ENCODE results near the gene CALCOCO2.
A peak's percentile ranks its signal among the peaks of the same experiment; 100 is the strongest.

The CALCOCO2 gene

GRCh38 chr17:48809182-48809581 lies 21.7 kb upstream of the CALCOCO2 start:
- Histone ChIP-seq H4K91ac (ENCODE audit: low read depth, low read length, poor library complexity) (no peak overlapping the region), H2AK5ac (ENCODE audit: low read depth, low read length) (no peak overlapping the region), H3K4me3 (ENCODE audit: low read length in 2 of 2) (no peak overlapping the region), H3K36me3 (replicated peaks in 1 of 2; ENCODE audit: control insufficient read depth in 2 of 2, insufficient read depth in 2 of 2, low read length in 2 of 2) (no peaks in the 10 kb centered on the region), H3K4ac (ENCODE audit: low read length) (no peak overlapping the region), H2BK120ac (ENCODE audit: low read depth, low read length) (no peak overlapping the region), H3K23ac (ENCODE audit: low read depth, low read length, poor library complexity) (no peak overlapping the region), H2AFZ (ENCODE audit: low read length) (no peak overlapping the region), H2BK5ac (ENCODE audit: low read length) (no peak overlapping the region), H2BK12ac (ENCODE audit: low read length) (no peak overlapping the region), H3K18ac (ENCODE audit: low read length) (no peak overlapping the region), H3K14ac (ENCODE audit: low read length) (no peak overlapping the region), H2BK15ac (ENCODE audit: low read length) (no peak overlapping the region), H3K9ac (ENCODE audit: low read depth, low read length, poor library complexity) (no peak overlapping the region), H3K9me3 (replicated peaks in 1 of 2; ENCODE audit: control insufficient read depth in 2 of 2, insufficient read depth in 1 of 2, low read depth in 1 of 2, low read length in 2 of 2) (no peaks in the 10 kb centered on the region), H3K79me1 (ENCODE audit: low read depth, low read length) (no peaks in the 10 kb centered on the region), H3K4me1 (ENCODE audit: control insufficient read depth in 2 of 2, insufficient read depth in 1 of 2, low read depth in 1 of 2, low read length in 2 of 2) (no peaks in the 10 kb centered on the region), H3K27me3 (ENCODE audit: control insufficient read depth in 3 of 3, insufficient read depth in 3 of 3, low read depth in 1 of 3, low read length in 3 of 3) (peaks cover 0 to 43% (median 0%) of the 10 kb centered on the region in 3 experiments), H3K4me2 (ENCODE audit: insufficient read depth, low read length, poor library complexity, severe bottlenecking) (no peak overlapping the region), H4K8ac (ENCODE audit: low read depth, low read length) (no peak overlapping the region), H3K27ac (replicated peaks; ENCODE audit: low read length) (no peak overlapping the region)
- no CpG with 5 or more reads among the region's 4 CpGs for WGBS, 2 donors (ENCODE audit: extremely low coverage in 2 of 2, insufficient read length in 2 of 2, insufficient replicate concordance in 1 of 2)
- DNase-seq (ENCODE audit: low spot score): no peak

GRCh38 chr17:48812001-48812400 lies 18.8 kb upstream of the CALCOCO2 start:
- no peak overlapping the region for H2BK120ac ChIP-seq (ENCODE audit: low read depth, low read length)
- no peak overlapping the region for H3K23ac ChIP-seq (ENCODE audit: low read depth, low read length, poor library complexity)
- no peak overlapping the region for H3K9ac ChIP-seq (ENCODE audit: low read depth, low read length, poor library complexity)
- H3K79me1 ChIP-seq (ENCODE audit: low read depth, low read length): no peaks in the 10 kb centered on the region
- H3K4me2 ChIP-seq (ENCODE audit: insufficient read depth, low read length, poor library complexity, severe bottlenecking): no peak overlapping the region
- H2AFZ ChIP-seq (ENCODE audit: low read length): no peak overlapping the region
- no peak overlapping the region for H3K18ac ChIP-seq (ENCODE audit: low read length)
- no peak overlapping the region for H2AK5ac ChIP-seq (ENCODE audit: low read depth, low read length)
- no peak for DNase-seq (ENCODE audit: low spot score)
- H4K91ac ChIP-seq (ENCODE audit: low read depth, low read length, poor library complexity): no peak overlapping the region
- no peak overlapping the region for H3K14ac ChIP-seq (ENCODE audit: low read length)
- H2BK15ac ChIP-seq (ENCODE audit: low read length): no peak overlapping the region
- no peak overlapping the region for H3K4me3 ChIP-seq (ENCODE audit: low read length in 2 of 2)
- H3K4me1 ChIP-seq (ENCODE audit: control insufficient read depth in 2 of 2, insufficient read depth in 1 of 2, low read depth in 1 of 2, low read length in 2 of 2): peaks cover 0 to 3% of the 10 kb centered on the region in 2 donors
- no peak overlapping the region for H2BK12ac ChIP-seq (ENCODE audit: low read length)
- no CpG with 5 or more reads among the region's 3 CpGs for WGBS, 2 donors (ENCODE audit: extremely low coverage in 2 of 2, insufficient read length in 2 of 2, insufficient replicate concordance in 1 of 2)
- H2BK5ac ChIP-seq (ENCODE audit: low read length): no peak overlapping the region
- no peaks in the 10 kb centered on the region for H3K36me3 ChIP-seq (replicated peaks in 1 of 2; ENCODE audit: control insufficient read depth in 2 of 2, insufficient read depth in 2 of 2, low read length in 2 of 2)
- peaks cover 2 to 52% (median 13%) of the 10 kb centered on the region in 3 experiments for H3K27me3 ChIP-seq (ENCODE audit: control insufficient read depth in 3 of 3, insufficient read depth in 3 of 3, low read depth in 1 of 3, low read length in 3 of 3)
- no peak overlapping the region for H4K8ac ChIP-seq (ENCODE audit: low read depth, low read length)
- H3K9me3 ChIP-seq (replicated peaks in 1 of 2; ENCODE audit: control insufficient read depth in 2 of 2, insufficient read depth in 1 of 2, low read depth in 1 of 2, low read length in 2 of 2): no peaks in the 10 kb centered on the region
- H3K27ac ChIP-seq (replicated peaks; ENCODE audit: low read length): no peak overlapping the region
- H3K4ac ChIP-seq (ENCODE audit: low read length): no peak overlapping the region

DNA sequence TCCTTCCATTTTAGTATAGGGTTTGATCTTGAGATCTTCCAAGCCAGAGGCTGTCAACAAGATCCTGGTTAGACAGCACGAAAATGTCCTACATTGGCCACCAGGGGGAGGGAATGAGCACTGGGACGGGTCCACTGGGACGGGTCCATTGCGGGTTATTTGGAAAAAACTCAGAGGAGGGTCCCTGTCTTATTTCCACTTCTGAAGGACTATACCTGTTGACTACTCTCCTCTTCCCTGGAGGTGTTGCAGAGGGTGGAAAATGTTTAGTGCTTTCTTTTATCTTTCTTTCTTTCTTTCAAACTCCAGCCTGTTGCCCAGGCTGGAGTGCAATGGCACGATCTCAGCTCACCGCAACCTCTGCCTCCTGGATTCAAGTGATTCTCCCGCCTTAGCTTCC lies 16.3 kb upstream of the CALCOCO2 start:
- Histone ChIP-seq H3K9me3 (replicated peaks in 1 of 2; ENCODE audit: control insufficient read depth in 2 of 2, insufficient read depth in 1 of 2, low read depth in 1 of 2, low read length in 2 of 2) (no peaks in the 10 kb centered on the region), H2BK120ac (ENCODE audit: low read depth, low read length) (no peak overlapping the region), H3K36me3 (replicated peaks in 1 of 2; ENCODE audit: control insufficient read depth in 2 of 2, insufficient read depth in 2 of 2, low read length in 2 of 2) (no peaks in the 10 kb centered on the region), H3K27ac (replicated peaks; ENCODE audit: low read length) (no peak overlapping the region), H3K4ac (ENCODE audit: low read length) (no peak overlapping the region), H3K4me1 (ENCODE audit: control insufficient read depth in 2 of 2, insufficient read depth in 1 of 2, low read depth in 1 of 2, low read length in 2 of 2) (peaks cover 14 to 16% of the 10 kb centered on the region in 2 donors), H3K4me2 (ENCODE audit: insufficient read depth, low read length, poor library complexity, severe bottlenecking) (no peak overlapping the region), H4K8ac (ENCODE audit: low read depth, low read length) (no peak overlapping the region), H2AFZ (ENCODE audit: low read length) (no peak overlapping the region), H3K18ac (ENCODE audit: low read length) (no peak overlapping the region), H3K14ac (ENCODE audit: low read length) (no peak overlapping the region), H3K4me3 (ENCODE audit: low read length in 2 of 2) (no peak overlapping the region), H2AK5ac (ENCODE audit: low read depth, low read length) (no peak overlapping the region), H3K27me3 (ENCODE audit: control insufficient read depth in 3 of 3, insufficient read depth in 3 of 3, low read depth in 1 of 3, low read length in 3 of 3) (peaks cover 2 to 46% (median 16%) of the 10 kb centered on the region in 3 experiments), H4K91ac (ENCODE audit: low read depth, low read length, poor library complexity) (no peak overlapping the region), H2BK5ac (ENCODE audit: low read length) (no peak overlapping the region), H2BK12ac (ENCODE audit: low read length) (no peak overlapping the region), H3K9ac (ENCODE audit: low read depth, low read length, poor library complexity) (no peak overlapping the region), H3K79me1 (ENCODE audit: low read depth, low read length) (no peaks in the 10 kb centered on the region), H2BK15ac (ENCODE audit: low read length) (no peak overlapping the region), H3K23ac (ENCODE audit: low read depth, low read length, poor library complexity) (no peak overlapping the region)
- no CpG with 5 or more reads among the region's 7 CpGs for WGBS, 2 donors (ENCODE audit: extremely low coverage in 2 of 2, insufficient read length in 2 of 2, insufficient replicate concordance in 1 of 2)
- DNase-seq (ENCODE audit: low spot score): peak; percentile 57

DNA sequence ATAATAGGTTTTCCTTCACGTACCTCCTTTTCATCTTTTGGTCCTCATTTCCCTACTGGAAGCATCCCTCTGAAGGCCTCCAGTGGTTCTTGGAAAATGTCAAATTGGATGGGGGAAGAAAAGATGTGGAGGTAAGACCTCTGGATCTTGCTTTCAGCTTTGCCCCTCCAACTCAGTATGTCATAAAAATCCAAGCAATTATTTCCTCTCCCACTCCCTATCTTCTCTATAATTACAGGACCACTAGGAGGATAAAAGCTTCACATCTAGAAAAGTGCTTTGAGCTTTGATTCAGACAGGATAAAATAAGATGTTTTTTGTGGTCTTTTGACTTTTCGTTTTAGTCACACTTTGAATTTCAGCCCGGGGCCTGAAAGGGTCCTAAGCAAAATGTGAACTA lies 15.5 kb upstream of the CALCOCO2 start:
- Histone ChIP-seq H3K23ac (ENCODE audit: low read depth, low read length, poor library complexity) (no peak overlapping the region), H3K9me3 (replicated peaks in 1 of 2; ENCODE audit: control insufficient read depth in 2 of 2, insufficient read depth in 1 of 2, low read depth in 1 of 2, low read length in 2 of 2) (no peaks in the 10 kb centered on the region), H3K4ac (ENCODE audit: low read length) (no peak overlapping the region), H2AK5ac (ENCODE audit: low read depth, low read length) (no peak overlapping the region), H3K18ac (ENCODE audit: low read length) (no peak overlapping the region), H3K4me2 (ENCODE audit: insufficient read depth, low read length, poor library complexity, severe bottlenecking) (no peak overlapping the region), H3K79me1 (ENCODE audit: low read depth, low read length) (no peaks in the 10 kb centered on the region), H2BK15ac (ENCODE audit: low read length) (no peak overlapping the region), H2AFZ (ENCODE audit: low read length) (no peak overlapping the region), H3K4me1 (ENCODE audit: control insufficient read depth in 2 of 2, insufficient read depth in 1 of 2, low read depth in 1 of 2, low read length in 2 of 2) (peaks cover 14 to 16% of the 10 kb centered on the region in 2 donors), H3K4me3 (ENCODE audit: low read length in 2 of 2) (no peak overlapping the region), H4K91ac (ENCODE audit: low read depth, low read length, poor library complexity) (no peak overlapping the region), H3K9ac (ENCODE audit: low read depth, low read length, poor library complexity) (no peak overlapping the region), H3K27ac (replicated peaks; ENCODE audit: low read length) (no peak overlapping the region), H3K36me3 (replicated peaks in 1 of 2; ENCODE audit: control insufficient read depth in 2 of 2, insufficient read depth in 2 of 2, low read length in 2 of 2) (no peaks in the 10 kb centered on the region), H2BK12ac (ENCODE audit: low read length) (no peak overlapping the region), H2BK5ac (ENCODE audit: low read length) (no peak overlapping the region), H4K8ac (ENCODE audit: low read depth, low read length) (no peak overlapping the region), H2BK120ac (ENCODE audit: low read depth, low read length) (no peak overlapping the region), H3K14ac (ENCODE audit: low read length) (no peak overlapping the region), H3K27me3 (ENCODE audit: control insufficient read depth in 3 of 3, insufficient read depth in 3 of 3, low read depth in 1 of 3, low read length in 3 of 3) (peaks cover 2 to 48% (median 16%) of the 10 kb centered on the region in 3 experiments)
- WGBS, 2 donors (ENCODE audit: extremely low coverage in 2 of 2, insufficient read length in 2 of 2, insufficient replicate concordance in 1 of 2): no CpG with 5 or more reads among the region's 3 CpGs
- DNase-seq (ENCODE audit: low spot score): no peak

Data from neuronal stem cell (in vitro differentiated cells).